Nephron (organoid): ENCODE results near the gene F7.
"Not testable (repeated sequence)": the region's sequence is repeated elsewhere in the genome, so short reads cannot be mapped to it uniquely, and the experiment has no call there.

Source experiments
- H3K27ac Mint-ChIP-seq, 3 experiments: 2 replicates each; pipeline ENCODE4 v1.8.0; 2020; ENCODE audit warnings: mixed read lengths in 3 of 3, mild to moderate bottlenecking in 2 of 3, moderate library complexity in 1 of 3
- H3K27me3 Mint-ChIP-seq: 2 replicates; pipeline ENCODE4 v1.8.0; 2021; ENCODE audit warnings: low read depth, mild to moderate bottlenecking, moderate library complexity, mixed read lengths
- H3K36me3 Mint-ChIP-seq: 2 replicates; pipeline ENCODE4 v1.8.0; 2020; ENCODE audit warnings: low read depth, mixed read lengths
- H3K4me1 Mint-ChIP-seq: 2 replicates; pipeline ENCODE4 v1.8.0; 2020; ENCODE audit warnings: mixed read lengths
- H3K4me3 Mint-ChIP-seq, 3 experiments: 2 replicates each; pipeline ENCODE4 v1.8.0; 2020; ENCODE audit warnings: mild to moderate bottlenecking in 3 of 3, mixed read lengths in 3 of 3, moderate library complexity in 2 of 3
- H3K9me3 Mint-ChIP-seq: 2 replicates; pipeline ENCODE4 v1.8.0; 2020; ENCODE audit warnings: mixed read lengths
- TF ChIP-seq, protein P1 (sequence below), 3 experiments: fragments of 200-600 bp; sonication (generic); IDR thresholded peaks; one replicate each; pipeline ENCODE4 v1.5.0; 2021; ENCODE audit warnings: antibody characterized with exemption in 3 of 3; ENCODE audit not compliant: unreplicated experiment in 3 of 3

F7 gene

DNA sequence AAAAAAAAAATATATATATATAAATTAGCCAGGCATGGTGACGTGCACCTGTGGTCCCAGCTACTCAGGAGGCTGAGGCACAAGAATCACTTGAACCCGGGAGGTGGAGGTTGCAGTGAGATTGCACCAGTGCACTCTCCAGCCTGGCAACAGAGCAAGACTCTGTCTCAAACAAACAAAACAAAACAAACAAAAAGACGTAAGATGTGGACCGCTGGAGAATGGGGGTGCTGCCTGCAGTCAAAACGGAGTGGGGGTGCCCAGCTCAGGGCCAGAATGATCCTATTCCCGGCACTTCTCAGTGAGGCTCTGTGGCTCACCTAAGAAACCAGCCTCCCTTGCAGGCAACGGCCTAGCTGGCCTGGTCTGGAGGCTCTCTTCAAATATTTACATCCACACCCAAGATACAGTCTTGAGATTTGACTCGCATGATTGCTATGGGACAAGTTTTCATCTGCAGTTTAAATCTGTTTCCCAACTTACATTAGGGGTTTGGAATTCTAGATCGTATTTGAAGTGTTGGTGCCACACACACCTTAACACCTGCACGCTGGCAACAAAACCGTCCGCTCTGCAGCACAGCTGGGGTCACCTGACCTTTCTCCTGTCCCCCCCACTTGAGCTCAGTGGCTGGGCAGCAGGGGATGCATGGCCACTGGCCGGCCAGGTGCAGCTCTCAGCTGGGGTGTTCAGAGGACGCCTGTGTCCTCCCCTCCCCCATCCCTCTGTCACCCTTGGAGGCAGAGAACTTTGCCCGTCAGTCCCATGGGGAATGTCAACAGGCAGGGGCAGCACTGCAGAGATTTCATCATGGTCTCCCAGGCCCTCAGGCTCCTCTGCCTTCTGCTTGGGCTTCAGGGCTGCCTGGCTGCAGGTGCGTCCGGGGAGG, at the start of gene F7:
F7 (plus strand) TSS at position 760 of the 889 bp plus-strand sequence; CDS start at position 811, 51 bp downstream.
- Mint-ChIP-seq H3K27me3 (peaks cover 18% of the 10 kb centered on the region), H3K4me1 (peaks cover 6% of the 10 kb centered on the region), H3K9me3 (no peaks in the 10 kb centered on the region), H3K27ac (no peak within 1 kb of the TSS), H3K4me3 (no peak within 1 kb of the TSS), H3K36me3 (no peaks in the 10 kb centered on the region)
- TF ChIP-seq, protein P1, sequence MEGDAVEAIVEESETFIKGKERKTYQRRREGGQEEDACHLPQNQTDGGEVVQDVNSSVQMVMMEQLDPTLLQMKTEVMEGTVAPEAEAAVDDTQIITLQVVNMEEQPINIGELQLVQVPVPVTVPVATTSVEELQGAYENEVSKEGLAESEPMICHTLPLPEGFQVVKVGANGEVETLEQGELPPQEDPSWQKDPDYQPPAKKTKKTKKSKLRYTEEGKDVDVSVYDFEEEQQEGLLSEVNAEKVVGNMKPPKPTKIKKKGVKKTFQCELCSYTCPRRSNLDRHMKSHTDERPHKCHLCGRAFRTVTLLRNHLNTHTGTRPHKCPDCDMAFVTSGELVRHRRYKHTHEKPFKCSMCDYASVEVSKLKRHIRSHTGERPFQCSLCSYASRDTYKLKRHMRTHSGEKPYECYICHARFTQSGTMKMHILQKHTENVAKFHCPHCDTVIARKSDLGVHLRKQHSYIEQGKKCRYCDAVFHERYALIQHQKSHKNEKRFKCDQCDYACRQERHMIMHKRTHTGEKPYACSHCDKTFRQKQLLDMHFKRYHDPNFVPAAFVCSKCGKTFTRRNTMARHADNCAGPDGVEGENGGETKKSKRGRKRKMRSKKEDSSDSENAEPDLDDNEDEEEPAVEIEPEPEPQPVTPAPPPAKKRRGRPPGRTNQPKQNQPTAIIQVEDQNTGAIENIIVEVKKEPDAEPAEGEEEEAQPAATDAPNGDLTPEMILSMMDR (IDR thresholded peaks at IDR 0.05; ENCODE audit: unreplicated experiment in 3 of 3) = no peak

DNA sequence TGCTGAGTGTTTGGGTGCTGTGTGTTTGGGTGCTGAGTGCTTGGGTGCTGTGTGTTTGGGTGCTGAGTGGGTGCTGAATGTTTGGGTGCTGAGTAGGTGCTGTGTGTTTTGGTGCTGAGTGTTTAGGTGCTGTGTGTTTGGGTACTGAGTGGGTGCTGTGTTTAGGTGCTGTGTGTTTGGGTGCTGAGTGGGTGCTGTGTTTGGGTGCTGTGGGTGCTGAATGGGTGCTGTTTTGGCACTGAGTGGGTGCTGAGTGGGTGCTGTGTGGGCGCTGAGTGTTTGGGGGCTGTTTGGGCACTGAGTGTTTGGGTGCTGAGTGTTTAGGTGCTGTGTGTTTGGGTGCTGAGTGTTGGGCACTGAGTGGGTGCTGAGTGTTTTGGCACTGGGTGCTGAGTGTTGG, 48.5 kb upstream of the F7 start:
- no peak overlapping the region for H3K27ac Mint-ChIP-seq
- TF ChIP-seq, protein P1 (IDR thresholded peaks at IDR 0.05; ENCODE audit: unreplicated experiment in 3 of 3) = no peak
- peaks cover 9% of the 10 kb centered on the region for H3K27me3 Mint-ChIP-seq
- H3K9me3 Mint-ChIP-seq = no peaks in the 10 kb centered on the region
- H3K4me3 Mint-ChIP-seq = no peak overlapping the region
- peaks cover 4% of the 10 kb centered on the region for H3K36me3 Mint-ChIP-seq
- H3K4me1 Mint-ChIP-seq = peaks cover 23% of the 10 kb centered on the region

- not testable (repeated sequence) for H3K4me3 Mint-ChIP-seq, H3K27ac Mint-ChIP-seq, H3K27me3 Mint-ChIP-seq, H3K9me3 Mint-ChIP-seq, H3K36me3 Mint-ChIP-seq
- H3K4me1 Mint-ChIP-seq = peaks cover 18% of the 10 kb centered on the region
Measured at GRCh38 chr13:113057559-113057958, 48.0 kb upstream of the F7 start.

DNA sequence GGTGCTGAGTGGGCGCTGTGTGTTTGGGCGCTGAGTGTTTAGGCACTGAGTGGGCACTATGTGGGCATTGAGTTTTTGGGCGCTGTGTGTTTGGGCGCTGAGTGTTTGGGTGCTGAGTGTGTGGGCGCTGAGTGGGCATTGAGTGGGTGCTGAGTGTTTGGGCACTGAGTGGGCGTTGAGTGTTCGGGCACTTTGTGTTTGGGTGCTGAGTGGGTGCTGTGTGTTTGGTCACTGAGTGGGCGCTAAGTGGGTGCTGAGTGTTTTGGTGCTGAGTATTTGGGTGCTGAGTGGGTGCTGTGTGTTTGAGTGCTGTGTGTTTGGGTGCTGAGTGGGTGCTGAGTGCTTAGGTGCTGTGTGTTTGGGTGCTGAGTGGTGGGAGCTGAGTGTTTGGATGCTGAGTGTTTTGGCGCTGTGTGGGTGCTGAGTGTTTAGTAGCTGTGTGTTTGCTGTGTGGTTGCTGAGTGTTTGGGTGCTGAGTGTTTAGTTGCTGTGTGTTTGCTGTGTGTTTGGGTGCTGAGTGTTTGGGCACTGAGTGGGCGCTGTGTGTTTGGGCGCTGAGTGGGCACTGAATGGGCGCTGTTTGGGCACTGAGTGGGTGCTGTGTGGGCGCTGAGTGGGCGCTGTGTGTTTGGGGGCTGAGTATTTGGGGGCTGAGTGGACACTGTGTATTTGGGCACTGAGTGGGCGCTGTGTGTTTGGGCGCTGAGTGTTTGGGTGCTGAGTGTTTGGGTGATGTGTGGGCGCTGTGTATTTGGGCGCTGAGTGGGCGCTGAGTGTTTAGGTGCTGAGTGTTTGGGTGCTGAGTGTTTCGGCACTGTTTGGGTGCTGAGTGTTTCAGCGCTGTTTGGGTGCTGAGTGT, 47.2 kb upstream of the F7 start:
- Mint-ChIP-seq H3K9me3 (no peaks in the 10 kb centered on the region), H3K36me3 (no peaks in the 10 kb centered on the region), H3K27ac (no peak overlapping the region), H3K4me3 (no peak overlapping the region), H3K27me3 (no peaks in the 10 kb centered on the region), H3K4me1 (peaks cover 10% of the 10 kb centered on the region)
- TF ChIP-seq, protein P1 (IDR thresholded peaks at IDR 0.05; ENCODE audit: unreplicated experiment in 3 of 3) = no peak

- Mint-ChIP-seq H3K9me3 (no peaks in the 10 kb centered on the region), H3K4me3 (no peak overlapping the region), H3K27ac (no peak overlapping the region), H3K4me1 (peaks cover 8% of the 10 kb centered on the region), H3K36me3 (peaks cover 1% of the 10 kb centered on the region), H3K27me3 (no peaks in the 10 kb centered on the region)
- TF ChIP-seq, protein P1 (IDR thresholded peaks at IDR 0.05; ENCODE audit: unreplicated experiment in 3 of 3) = no peak
Measured at GRCh38 chr13:113058988-113059850, 46.4 kb upstream of the F7 start.
